A549 (cell line): ENCODE measurements around the gene GPATCH1. TPM values are rescaled to one million over a fixed set of nuclear protein-coding genes. Genes with fewer than 3 reads are reported as not detected.

ENCODE experiments used
- ATAC-seq, 2 experiments: fragments of 200-7000 bp in 1 of 2; fragments of >200 bp in 1 of 2; cut with Nextera tagmentation in 1 of 2; cut with Tn5 transposase in 1 of 2; 3 replicates each; pipeline versions ENCODE4 v1.8.0 to v1.9.1; 2018 to 2020; ENCODE audit warnings: mild to moderate bottlenecking in 1 of 2, moderate library complexity in 1 of 2
- CTCF ChIA-PET: fragments of 300-600 bp; sonication (Branson Sonifier 250); formaldehyde crosslinking; extraction: SDS; loops from one replicate; lab custom pipeline; 2021; ENCODE audit warnings: antibody characterized with exemption, inconsistent platforms; lab: Yijun Ruan, JAX
- POLR2A ChIA-PET: fragments of 350-600 bp; formaldehyde crosslinking; extraction: SDS; loops from one replicate; lab custom pipeline; 2021; ENCODE audit warnings: antibody characterized with exemption, inconsistent platforms; lab: Yijun Ruan, JAX
- DNase-seq, 2 experiments: peaks; one replicate each; pipeline versions ENCODE4 v3.0.0 to v3.0.0-alpha.2; 2011 to 2016; ENCODE audit warnings: low read depth in 1 of 2, low spot score in 1 of 2
- FAIRE-seq: peaks from 2 replicates; lab custom pipeline; 2011; peaks lifted over from hg19 to GRCh38; lab: Jason Lieb, UNC
- H3K27ac ChIP-seq, 2 experiments: fragments of >200 bp; sonication (Bioruptor Twin); formaldehyde crosslinking; 3 replicates each; pipeline ENCODE4 v1.5.1; 2016 to 2017
- H3K4me1 ChIP-seq: fragments of >200 bp; sonication (Bioruptor Twin); formaldehyde crosslinking; 3 replicates; pipeline ENCODE4 v1.6.1; 2016
- H3K4me2 ChIP-seq: fragments of >200 bp; sonication (Bioruptor Twin); formaldehyde crosslinking; 3 replicates; pipeline ENCODE4 v1.6.1; 2016
- H3K4me3 ChIP-seq: fragments of >200 bp; sonication (Bioruptor Twin); formaldehyde crosslinking; 3 replicates; pipeline ENCODE4 v1.5.1; 2016
- H3K9me3 ChIP-seq: fragments of >200 bp; sonication (Bioruptor Twin); formaldehyde crosslinking; 3 replicates; pipeline ENCODE4 v1.6.1; 2016
- CBX8 ChIP-seq: fragments of 200-600 bp; sonication (generic); IDR thresholded peaks from 2 replicates; pipeline ENCODE4 v1.6.1; 2016
- CEBPB ChIP-seq, 2 experiments: fragments of >200 bp in 1 of 2; sonication (Bioruptor Twin) in 1 of 2; formaldehyde crosslinking in 1 of 2; IDR thresholded peaks; 2 replicates each; pipeline ENCODE4 v1.6.1; 2012 to 2016
- E2F6 ChIP-seq: IDR thresholded peaks from 2 replicates; pipeline ENCODE4 v1.6.1; 2012; ENCODE audit warnings: low read depth, borderline replicate concordance
- EHF ChIP-seq: fragments of 250-450 bp; sonication (Bioruptor Pico); IDR thresholded peaks from 2 replicates; pipeline ENCODE4 v1.5.0; 2020; ENCODE audit warnings: mild to moderate bottlenecking
- ESRRA ChIP-seq: fragments of 150-350 bp; IDR thresholded peaks from 2 replicates; pipeline ENCODE4 v1.6.1; 2014; ENCODE audit warnings: mild to moderate bottlenecking, low read length, borderline replicate concordance
- GATA3 ChIP-seq: IDR thresholded peaks from 2 replicates; pipeline ENCODE4 v1.6.1; 2012; ENCODE audit warnings: borderline replicate concordance
- HOXB13 ChIP-seq: fragments of 250-450 bp; sonication (Bioruptor Pico); IDR thresholded peaks from 2 replicates; pipeline ENCODE4 v1.5.0; 2020; ENCODE audit warnings: low read depth, mild to moderate bottlenecking, moderate library complexity
- JUN ChIP-seq, 2 experiments: fragments of >200 bp; sonication (Bioruptor Twin); formaldehyde crosslinking; IDR thresholded peaks; 2 replicates in 1 of 2; 3 replicates in 1 of 2; pipeline ENCODE4 v1.6.1; 2016 to 2017
- KDM1A ChIP-seq: fragments of 200-600 bp; sonication (generic); IDR thresholded peaks from 2 replicates; pipeline ENCODE4 v1.6.1; 2016; ENCODE audit warnings: low read depth, mild to moderate bottlenecking
- MAX ChIP-seq: IDR thresholded peaks from 2 replicates; pipeline ENCODE4 v1.6.1; 2012
- MAZ ChIP-seq: fragments of 150-350 bp; IDR thresholded peaks from 2 replicates; pipeline ENCODE4 v1.6.1; 2014; ENCODE audit warnings: antibody characterized with exemption, low read depth, low read length, borderline replicate concordance
- PBX3 ChIP-seq: IDR thresholded peaks from 2 replicates; pipeline ENCODE4 v1.6.1; 2012
- PHF8 ChIP-seq: fragments of 200-600 bp; sonication (generic); IDR thresholded peaks from 2 replicates; pipeline ENCODE4 v1.6.1; 2016; ENCODE audit warnings: low read depth, mild to moderate bottlenecking, antibody characterized with exemption, moderate library complexity, borderline replicate concordance
- RAD21 ChIP-seq, 2 experiments: fragments of >200 bp in 1 of 2; sonication (Bioruptor Twin) in 1 of 2; formaldehyde crosslinking in 1 of 2; IDR thresholded peaks in 1 of 2; conservative IDR thresholded peaks in 1 of 2; 2 replicates in 1 of 2; 3 replicates in 1 of 2; pipeline ENCODE4 v1.6.1; 2012 to 2018; ENCODE audit warnings: inconsistent platforms in 1 of 2
- ZSCAN20 ChIP-seq: fragments of 250-450 bp; sonication (Bioruptor Pico); IDR thresholded peaks from 2 replicates; pipeline ENCODE4 v1.8.0; 2022; ENCODE audit warnings: mild to moderate bottlenecking, moderate library complexity
- WGBS: methylation state at CpG from one replicate; pipeline ENCODE4 v1.1.6; 2017; ENCODE audit errors: missing lambda C conversion rate; 5-methylcytosine and 5-hydroxymethylcytosine counted together
- polyA plus RNA-seq, 4 experiments: library from polyadenylated mRNA; depleted of rRNA in 3 of 4; stranded (reverse); fragments of >200 nt; fragmentation: RNase III in 1 of 4; extraction: RNeasy Plus Mini Kit Qiagen cat#74134 plus additional on column Dnase treatment in 1 of 4; gene quantifications; 2 replicates in 3 of 4; 3 replicates in 1 of 4; pipeline ENCODE4 v1.2.3, GENCODE V29; 2011 to 2017
- TF ChIP-seq, protein P1 (sequence below): fragments of 200-600 bp; sonication (generic); IDR thresholded peaks from 2 replicates; pipeline ENCODE4 v1.6.1; 2016; ENCODE audit warnings: antibody characterized with exemption, mild to moderate bottlenecking, moderate library complexity
- TF ChIP-seq, protein P2 (sequence below): fragments of >200 bp; sonication (Bioruptor Twin); formaldehyde crosslinking; IDR thresholded peaks from 3 replicates; pipeline ENCODE4 v1.6.1; 2016

GPATCH1 gene
- polyA plus RNA-seq, 2 of the 4 experiments (the other 2 are of a cell fraction), result 12.1 to 24.2 TPM

- H3K4me1 ChIP-seq, result peaks cover 27% of the 10 kb centered on the region
- FAIRE-seq, result no peak
- H3K27ac ChIP-seq, result peak overlapping the region in 1 of 2 experiments; percentile 91; a peak in 2 of 6 replicates
- H3K9me3 ChIP-seq, result no peaks in the 10 kb centered on the region
- 94% methylated on average over 10 of the region's 10 CpGs for WGBS
- H3K4me3 ChIP-seq, result no peak overlapping the region; the same call in 2 of the 3 replicates
- peak overlapping the region; percentile 90 for H3K4me2 ChIP-seq
- TF ChIP-seq HOXB13 (CRISPR knock-in tag), result no peak
- CTCF ChIA-PET, result interaction anchor here (1.2 to 16.8 kb wide), 9 partner anchors 14 to 127 kb away, joined by 3 to 279 read pairs (median 12); partner anchors contain the start of genes CEBPA and LRP3
- DNase-seq, result no peak
- no peak for ATAC-seq
- POLR2A ChIA-PET, result interaction anchor here (1.7 to 3.1 kb wide), 8 partner anchors 9 to 199 kb away, joined by 3 to 28 read pairs (median 19); partner anchors contain the start of gene CEBPG
Observed at GRCh38 chr19:33175156-33175782, 94.3 kb downstream of the GPATCH1 start.

- H3K4me2 ChIP-seq, result peak overlapping the region; percentile 90
- no peak for TF ChIP-seq MAZ
- peak; percentile 13; the same call in 1 of the 2 replicates for TF ChIP-seq MAX
- no peak for TF ChIP-seq E2F6
- 0 out of 2 replicates have a peak, but pooled peaks have one; percentile 2 for TF ChIP-seq GATA3
- TF ChIP-seq CBX8, result no peak
- H3K9me3 ChIP-seq, result no peaks in the 10 kb centered on the region
- 19% methylated on average over 25 of the region's 25 CpGs for WGBS
- H3K27ac ChIP-seq, result peak overlapping the region; percentile 89 to 91
- CTCF ChIA-PET, result interaction anchor here (0.8 to 16.8 kb wide), 29 partner anchors 15 to 241 kb away, joined by 3 to 279 read pairs (median 5); partner anchors contain the start of genes CEBPA, CEP89, FAAP24 and LRP3
- H3K4me1 ChIP-seq, result peaks cover 27% of the 10 kb centered on the region
- H3K4me3 ChIP-seq, result peak overlapping the region; percentile 65
- ATAC-seq (peak; percentile 15 to 21), FAIRE-seq (peak; percentile 54), DNase-seq (peak; percentile 75 to 82)
- POLR2A ChIA-PET, result interaction anchor here (0.5 to 3.1 kb wide), 38 partner anchors 10 to 1252 kb away, joined by 3 to 28 read pairs (median 5); partner anchors contain the start of genes ANKRD27, CEBPA, CEBPG and CEP89
Observed at GRCh38 chr19:33175886-33176669, 95.1 kb downstream of the GPATCH1 start.

DNA sequence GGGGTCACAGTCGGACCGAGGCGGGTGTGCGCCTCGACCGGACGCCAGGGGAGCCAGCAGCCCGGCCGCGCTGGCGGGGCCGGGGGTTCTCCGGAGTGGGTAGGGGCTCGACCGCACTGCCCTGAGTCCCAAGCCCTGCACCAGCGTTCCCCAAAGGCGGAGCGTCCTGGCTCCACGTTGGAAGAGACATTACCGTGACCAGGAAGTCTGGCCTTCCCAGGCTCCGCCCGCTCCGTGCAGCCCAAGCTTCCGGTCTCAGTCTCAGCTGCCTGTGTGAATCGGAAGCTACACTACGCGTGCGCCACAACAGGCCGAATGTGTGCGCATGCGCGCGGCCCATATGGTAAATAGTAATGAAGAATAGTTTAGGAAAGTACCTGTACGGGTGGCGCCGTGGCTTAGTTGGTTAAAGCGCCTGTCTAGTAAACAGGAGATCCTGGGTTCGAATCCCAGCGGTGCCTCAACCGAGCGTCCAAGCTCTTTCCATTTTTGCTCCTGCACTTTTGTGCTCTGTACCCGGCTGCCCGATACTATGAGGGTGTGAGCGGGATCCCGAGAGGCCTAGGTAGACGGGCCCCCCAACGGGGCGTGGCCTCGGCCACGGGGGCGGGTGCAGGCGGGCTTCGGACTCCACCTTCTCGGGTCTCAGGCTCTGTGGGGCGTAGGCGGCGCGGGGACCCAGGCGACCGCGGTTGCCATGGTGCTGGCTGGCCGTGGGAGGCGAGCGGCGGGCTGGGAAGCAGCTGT, 95.9 kb downstream of the GPATCH1 start:
- Histone ChIP-seq H3K4me3 (peak overlapping the region; percentile 65), H3K4me2 (peak overlapping the region; percentile 95), H3K27ac (peak overlapping the region; percentile 89 to 91), H3K4me1 (peaks cover 19% of the 10 kb centered on the region), H3K9me3 (no peaks in the 10 kb centered on the region)
- CTCF ChIA-PET, result interaction anchor here (0.5 to 16.8 kb wide), 38 partner anchors 14 to 969 kb away, joined by 3 to 279 read pairs (median 4); partner anchors contain the start of genes CEBPA, CEP89, FAAP24 and LRP3
- DNase-seq, result peak; percentile 100
- peak; percentile 84 to 94 for ATAC-seq
- 1% methylated on average over 63 of the region's 65 CpGs for WGBS
- POLR2A ChIA-PET, result interaction anchor here (0.5 to 3.1 kb wide), 44 partner anchors 9 to 1131 kb away, joined by 3 to 28 read pairs (median 5); partner anchors contain the start of genes ANKRD27, CEBPA, CEBPG and CEP89
- peak; percentile 100 for FAIRE-seq
- TF ChIP-seq, protein P1, sequence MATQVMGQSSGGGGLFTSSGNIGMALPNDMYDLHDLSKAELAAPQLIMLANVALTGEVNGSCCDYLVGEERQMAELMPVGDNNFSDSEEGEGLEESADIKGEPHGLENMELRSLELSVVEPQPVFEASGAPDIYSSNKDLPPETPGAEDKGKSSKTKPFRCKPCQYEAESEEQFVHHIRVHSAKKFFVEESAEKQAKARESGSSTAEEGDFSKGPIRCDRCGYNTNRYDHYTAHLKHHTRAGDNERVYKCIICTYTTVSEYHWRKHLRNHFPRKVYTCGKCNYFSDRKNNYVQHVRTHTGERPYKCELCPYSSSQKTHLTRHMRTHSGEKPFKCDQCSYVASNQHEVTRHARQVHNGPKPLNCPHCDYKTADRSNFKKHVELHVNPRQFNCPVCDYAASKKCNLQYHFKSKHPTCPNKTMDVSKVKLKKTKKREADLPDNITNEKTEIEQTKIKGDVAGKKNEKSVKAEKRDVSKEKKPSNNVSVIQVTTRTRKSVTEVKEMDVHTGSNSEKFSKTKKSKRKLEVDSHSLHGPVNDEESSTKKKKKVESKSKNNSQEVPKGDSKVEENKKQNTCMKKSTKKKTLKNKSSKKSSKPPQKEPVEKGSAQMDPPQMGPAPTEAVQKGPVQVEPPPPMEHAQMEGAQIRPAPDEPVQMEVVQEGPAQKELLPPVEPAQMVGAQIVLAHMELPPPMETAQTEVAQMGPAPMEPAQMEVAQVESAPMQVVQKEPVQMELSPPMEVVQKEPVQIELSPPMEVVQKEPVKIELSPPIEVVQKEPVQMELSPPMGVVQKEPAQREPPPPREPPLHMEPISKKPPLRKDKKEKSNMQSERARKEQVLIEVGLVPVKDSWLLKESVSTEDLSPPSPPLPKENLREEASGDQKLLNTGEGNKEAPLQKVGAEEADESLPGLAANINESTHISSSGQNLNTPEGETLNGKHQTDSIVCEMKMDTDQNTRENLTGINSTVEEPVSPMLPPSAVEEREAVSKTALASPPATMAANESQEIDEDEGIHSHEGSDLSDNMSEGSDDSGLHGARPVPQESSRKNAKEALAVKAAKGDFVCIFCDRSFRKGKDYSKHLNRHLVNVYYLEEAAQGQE, result 0 out of 2 replicates have a peak, but pooled peaks have one; percentile 14
- TF ChIP-seq CEBPB (IDR thresholded peaks at IDR 0.05) (peak in 1 of 2 experiments; percentile 64; a peak in 2 of 4 replicates), KDM1A (no peak), EHF (CRISPR knock-in tag) (peak; percentile 78; the same call in 1 of the 2 replicates), ZSCAN20 (CRISPR knock-in tag) (no peak), GATA3 (0 out of 2 replicates have a peak, but pooled peaks have one; percentile 10), MAX (peak; percentile 75), PHF8 (peak; percentile 94), JUN (IDR thresholded peaks at IDR 0.05) (peak; percentile 94 to 98), ESRRA (no peak), RAD21 (conservative IDR thresholded peaks at IDR 0.05 in 1 of 2, IDR thresholded peaks at IDR 0.05 in 1 of 2) (0 out of 5 replicates have a peak, but pooled peaks of 1 of the 2 experiments have one; percentile 16), MAZ (peak; percentile 16), PBX3 (peak; percentile 76; the same call in 1 of the 2 replicates), E2F6 (peak; percentile 70)
- TF ChIP-seq, protein P2, sequence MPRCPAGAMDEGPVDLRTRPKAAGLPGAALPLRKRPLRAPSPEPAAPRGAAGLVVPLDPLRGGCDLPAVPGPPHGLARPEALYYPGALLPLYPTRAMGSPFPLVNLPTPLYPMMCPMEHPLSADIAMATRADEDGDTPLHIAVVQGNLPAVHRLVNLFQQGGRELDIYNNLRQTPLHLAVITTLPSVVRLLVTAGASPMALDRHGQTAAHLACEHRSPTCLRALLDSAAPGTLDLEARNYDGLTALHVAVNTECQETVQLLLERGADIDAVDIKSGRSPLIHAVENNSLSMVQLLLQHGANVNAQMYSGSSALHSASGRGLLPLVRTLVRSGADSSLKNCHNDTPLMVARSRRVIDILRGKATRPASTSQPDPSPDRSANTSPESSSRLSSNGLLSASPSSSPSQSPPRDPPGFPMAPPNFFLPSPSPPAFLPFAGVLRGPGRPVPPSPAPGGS, result peak; percentile 99
